GM12878 (cell line): Measurements from ENCODE around the gene N4BP2. TPM values are rescaled to one million over a fixed set of nuclear protein-coding genes. Genes with fewer than 3 reads are reported as not detected.
A peak's percentile ranks its signal among the peaks of the same experiment; 100 is the strongest.

Experiments used
- ATAC-seq: fragments of 200-7000 bp; cut with Tn5 transposase; 3 replicates; pipeline ENCODE4 v1.9.1; 2020; ENCODE audit warnings: mild to moderate bottlenecking, moderate library complexity
- BruUV-seq: library from RNA; stranded (reverse); fragments of 400-500 nt; replicated peaks from 2 replicates; lab custom pipeline; 2021; lab: Mats Ljungman, UMichigan
- CTCF ChIA-PET: fragments of 300-600 bp; sonication (Branson Sonifier 250); formaldehyde crosslinking; extraction: SDS; loops from one replicate; lab custom pipeline; 2021; ENCODE audit warnings: inconsistent platforms; lab: Yijun Ruan, JAX
- POLR2A ChIA-PET: fragments of 350-600 bp; formaldehyde crosslinking; extraction: SDS; loops from one replicate; lab custom pipeline; 2021; ENCODE audit warnings: inconsistent platforms; lab: Charles Lee
- RAD21 ChIA-PET: fragments of 300-600 bp; sonication (Branson Sonifier 250); formaldehyde crosslinking; loops from one replicate; lab custom pipeline; 2023; ENCODE audit warnings: antibody characterized with exemption; ENCODE audit not compliant: unreplicated experiment; lab: Charles Lee
- SMC1A ChIA-PET: fragments of 300-600 bp; sonication (Branson Sonifier 250); formaldehyde crosslinking; loops from one replicate; lab custom pipeline; 2023; ENCODE audit not compliant: unreplicated experiment, uncharacterized antibody; lab: Charles Lee
- DNase-seq: peaks from one replicate; pipeline ENCODE4 v3.0.0-alpha.2; 2011; ENCODE audit warnings: low read depth, low spot score
- FAIRE-seq: peaks from 3 replicates; lab custom pipeline; 2011; peaks lifted over from hg19 to GRCh38; lab: Jason Lieb, UNC
- H2AFZ ChIP-seq: 2 replicates; pipeline ENCODE4 v1.6.0; 2011; ENCODE audit warnings: low read depth, low read length, control low read depth; ENCODE audit not compliant: control insufficient read depth
- H3K27ac ChIP-seq: 2 replicates; pipeline ENCODE4 v1.5.1; 2011; ENCODE audit warnings: control low read depth; ENCODE audit not compliant: control insufficient read depth, insufficient read depth
- H3K27me3 ChIP-seq, 2 experiments: replicated peaks in 1 of 2; 2 replicates each; pipeline versions ENCODE4 v1.6.0 to v1.6.1; 2011; ENCODE audit warnings: low read length in 1 of 2; ENCODE audit not compliant: control insufficient read depth in 2 of 2, insufficient read depth in 2 of 2
- H3K36me3 ChIP-seq, 2 experiments: 2 replicates each; pipeline ENCODE4 v1.5.1; 2011; ENCODE audit warnings: low read length in 1 of 2; ENCODE audit not compliant: control insufficient read depth in 2 of 2, insufficient read depth in 2 of 2
- H3K4me1 ChIP-seq: 2 replicates; pipeline ENCODE4 v1.6.1; 2011; ENCODE audit warnings: mild to moderate bottlenecking, low read length, moderate library complexity, mixed read lengths; ENCODE audit not compliant: control insufficient read depth, insufficient read depth
- H3K4me2 ChIP-seq: 2 replicates; pipeline ENCODE4 v1.6.0; 2011; ENCODE audit warnings: control low read depth; ENCODE audit not compliant: control insufficient read depth, insufficient read depth
- H3K4me3 ChIP-seq: fragments of 200-600 bp; sonication (generic); 2 replicates; pipeline ENCODE4 v1.5.1; 2016
- H3K79me2 ChIP-seq: 2 replicates; pipeline ENCODE4 v1.6.0; 2011; ENCODE audit warnings: low read length; ENCODE audit not compliant: control insufficient read depth, insufficient read depth
- H3K9ac ChIP-seq: 2 replicates; pipeline ENCODE4 v1.8.0; 2011; ENCODE audit warnings: low read length, control low read depth, mixed read lengths; ENCODE audit not compliant: control insufficient read depth, insufficient read depth
- H3K9me3 ChIP-seq: replicated peaks from 3 replicates; pipeline ENCODE4 v1.5.1; 2011; ENCODE audit warnings: mild to moderate bottlenecking, low read length; ENCODE audit not compliant: control insufficient read depth, insufficient read depth
- H4K20me1 ChIP-seq: 2 replicates; pipeline ENCODE4 v1.6.0; 2011; ENCODE audit not compliant: control insufficient read depth, insufficient read depth
- CHD4 ChIP-seq: fragments of 200-600 bp; sonication (generic); IDR thresholded peaks from 2 replicates; pipeline ENCODE4 v1.6.1; 2016; ENCODE audit warnings: mild to moderate bottlenecking
- E2F4 ChIP-seq: IDR thresholded peaks from 2 replicates; pipeline ENCODE4 v1.6.1; 2012; ENCODE audit warnings: low read depth, low read length, improper control_type of control experiment
- FOXK2 ChIP-seq: fragments of 450-650 bp; IDR thresholded peaks from 2 replicates; pipeline ENCODE4 v1.6.1; 2017; ENCODE audit warnings: mild to moderate bottlenecking, moderate library complexity
- HDAC6 ChIP-seq: fragments of 200-600 bp; sonication (generic); IDR thresholded peaks from one replicate; pipeline ENCODE4 v1.8.0; 2017; ENCODE audit warnings: antibody characterized with exemption; ENCODE audit not compliant: unreplicated experiment
- LARP7 ChIP-seq: fragments of 450-650 bp; IDR thresholded peaks from 2 replicates; pipeline ENCODE4 v1.6.1; 2017; ENCODE audit warnings: mild to moderate bottlenecking
- MEF2B ChIP-seq: fragments of 450-650 bp; IDR thresholded peaks from 2 replicates; pipeline ENCODE4 v1.6.1; 2018; ENCODE audit warnings: mild to moderate bottlenecking, moderate library complexity; ENCODE audit not compliant: partially characterized antibody, poor library complexity, severe bottlenecking
- MTA3 ChIP-seq: IDR thresholded peaks from 2 replicates; pipeline ENCODE4 v1.6.1; 2012; ENCODE audit warnings: low read length, inconsistent platforms, borderline replicate concordance
- NBN ChIP-seq: fragments of 450-650 bp; IDR thresholded peaks from 2 replicates; pipeline ENCODE4 v1.6.1; 2016
- NR2F1 ChIP-seq: fragments of 450-650 bp; conservative IDR thresholded peaks from 2 replicates; pipeline ENCODE4 v1.6.1; 2017; ENCODE audit warnings: mild to moderate bottlenecking
- PAX8 ChIP-seq: fragments of 450-650 bp; IDR thresholded peaks from 2 replicates; pipeline ENCODE4 v1.6.1; 2017; ENCODE audit warnings: mild to moderate bottlenecking, moderate library complexity
- POU2F2 ChIP-seq: IDR thresholded peaks from 3 replicates; pipeline ENCODE4 v1.6.1; 2011; ENCODE audit warnings: low read depth, mild to moderate bottlenecking, low read length, borderline replicate concordance
- RAD21 ChIP-seq: IDR thresholded peaks from 2 replicates; pipeline ENCODE4 v1.6.1; 2011; ENCODE audit warnings: mild to moderate bottlenecking, low read depth, low read length, moderate library complexity; ENCODE audit not compliant: insufficient read depth
- SIX5 ChIP-seq: IDR thresholded peaks from 2 replicates; pipeline ENCODE4 v1.6.1; 2011; ENCODE audit warnings: mild to moderate bottlenecking, low read depth, low read length, moderate library complexity; ENCODE audit not compliant: severe bottlenecking
- SMAD1 ChIP-seq: fragments of 450-650 bp; IDR thresholded peaks from 2 replicates; pipeline ENCODE4 v1.6.1; 2018; ENCODE audit warnings: mild to moderate bottlenecking, low read depth; ENCODE audit not compliant: partially characterized antibody
- SMC3 ChIP-seq: IDR thresholded peaks from 2 replicates; pipeline ENCODE4 v1.6.1; 2011; ENCODE audit warnings: low read length, improper control_type of control experiment, borderline replicate concordance
- SREBF1 ChIP-seq: IDR thresholded peaks from 2 replicates; pipeline ENCODE4 v1.6.1; 2012; ENCODE audit warnings: mild to moderate bottlenecking, low read length
- ZBTB33 ChIP-seq: fragments of 450-650 bp; IDR thresholded peaks from 2 replicates; pipeline ENCODE4 v1.6.1; 2017; ENCODE audit warnings: mild to moderate bottlenecking
- ZBTB4 ChIP-seq: fragments of 450-650 bp; formaldehyde crosslinking; IDR thresholded peaks from 2 replicates; pipeline ENCODE4 v1.4.0; 2022; ENCODE audit warnings: mild to moderate bottlenecking, moderate library complexity
- ZNF274 ChIP-seq: IDR thresholded peaks from one replicate; pipeline ENCODE4 v1.8.0; 2011; ENCODE audit not compliant: insufficient read length, insufficient read depth
- WGBS: methylation state at CpG from one replicate; pipeline ENCODE4 v1.1.6; 2016; ENCODE audit warnings: low lambda C conversion rate; ENCODE audit not compliant: insufficient replicate concordance, insufficient coverage; ENCODE audit errors: missing lambda C conversion rate; 5-methylcytosine and 5-hydroxymethylcytosine counted together
- in situ Hi-C: fragments of 300-500 bp; cut with MboI; formaldehyde crosslinking; loops from 9 replicates; pipeline ENCODE4 v1.14.3; 2018; ENCODE audit warnings: mixed read lengths
- intact Hi-C: fragments of 100-400 bp; cut with micrococcal nuclease; formaldehyde crosslinking; loops from one replicate; pipeline ENCODE4 v1.14.2; 2022; ENCODE audit not compliant: unreplicated experiment
- polyA plus RNA-seq, 11 experiments: library from polyadenylated mRNA; depleted of rRNA in 4 of 11; unstranded in 6 of 11; stranded (reverse) in 5 of 11; fragments of >200 nt; fragmentation: Nextera tagmentation in 4 of 11; fragmentation: Illumina TruSeq in 1 of 11; extraction: Ambion mirVana in 4 of 11; extraction: Trizol in 1 of 11; gene quantifications; 1 replicate in 1 of 11; 2 replicates in 10 of 11; pipeline versions ENCODE4 v1.2.1 to v1.2.3, GENCODE V29; 2011 to 2016; ENCODE audit warnings: inconsistent platforms in 2 of 11, missing spikeins in 2 of 11, low read depth in 1 of 11
- total RNA-seq, 4 experiments: library from RNA; depleted of rRNA in 3 of 4; stranded (reverse); fragments of >200 nt in 3 of 4; fragmentation: Illumina TruSeq in 1 of 4; extraction: Trizol in 1 of 4; gene quantifications; 2 replicates each; pipeline versions ENCODE4 v1.2.1 to v1.2.3, GENCODE V29; 2013 to 2021

N4BP2 gene
- total and polyA plus RNA-seq, 10 of the 15 experiments (the other 5 are each of a cell fraction or from before 2014, with no cell fraction given): 2.3 to 18.7 (median 10.0) TPM

- Histone ChIP-seq H2AFZ (peak overlapping the region; percentile 11; the same call in 1 of the 2 replicates), H4K20me1 (no peaks in the 10 kb centered on the region), H3K9ac (peak overlapping the region; percentile 99), H3K4me3 (peak overlapping the region; percentile 88), H3K27me3 (no peaks in the 10 kb centered on the region), H3K9me3 (no peaks in the 10 kb centered on the region), H3K79me2 (peaks cover 91% of the 10 kb centered on the region), H3K36me3 (no peaks in the 10 kb centered on the region; a peak in 1 of 4 replicates), H3K4me1 (peaks cover 9% of the 10 kb centered on the region), H3K4me2 (peak overlapping the region; percentile 81), H3K27ac (peak overlapping the region; percentile 92)
- FAIRE-seq (no peak), DNase-seq (no peak), ATAC-seq (peak; percentile 40)
- POLR2A ChIA-PET: interaction anchor here (0.7 to 12.0 kb wide), 6 partner anchors 9 to 114 kb away, joined by 3 to 214 read pairs (median 6); no protein-coding TSS in a partner anchor
- RAD21 ChIA-PET: interaction anchor here (0.9 to 18.0 kb wide), 9 partner anchors 5 to 135 kb away, joined by 3 to 356 read pairs (median 24); no protein-coding TSS in a partner anchor
- CTCF ChIA-PET: interaction anchor here (0.8 to 11.5 kb wide), 9 partner anchors 7 to 132 kb away, joined by 3 to 121 read pairs (median 6); no protein-coding TSS in a partner anchor
- intact Hi-C loops: loop anchor here (5.0 to 10.0 kb wide), 4 partner anchors 479 to 1148 kb away; no protein-coding TSS in a partner anchor
- in situ Hi-C loops: loop anchor here (25.0 kb wide), 1 partner anchor 1381 kb away; the partner anchor contains the start of gene TLR1
- BruUV-seq: no TSS peak
- SMC1A ChIA-PET: interaction anchor here (1.0 to 20.3 kb wide), 9 partner anchors 6 to 132 kb away, joined by 3 to 374 read pairs (median 13); no protein-coding TSS in a partner anchor
- WGBS: 0% methylated on average over 9 of the region's 11 CpGs
- peak; percentile 34; the same call in 1 of the 3 replicates for TF ChIP-seq POU2F2
- no peak for TF ChIP-seq HDAC6
- TF ChIP-seq PAX8: no peak
- peak; percentile 16 for TF ChIP-seq SMAD1
- no peak; the same call in 1 of the 2 replicates for TF ChIP-seq NR2F1
- no peak for TF ChIP-seq SIX5
- TF ChIP-seq CHD4: no peak
- TF ChIP-seq RAD21: peak; percentile 17; the same call in 1 of the 2 replicates
- no peak for TF ChIP-seq ZBTB33
- TF ChIP-seq ZBTB4 (CRISPR knock-in tag): peak; percentile 58; the same call in 1 of the 2 replicates
- no peak for TF ChIP-seq SREBF1
- TF ChIP-seq SMC3: no peak
- TF ChIP-seq MEF2B: peak; percentile 39
- no peak for TF ChIP-seq ZNF274
- peak; percentile 49; the same call in 1 of the 2 replicates for TF ChIP-seq LARP7
- TF ChIP-seq E2F4: no peak
- TF ChIP-seq MTA3: no peak
- no peak for TF ChIP-seq FOXK2
- 0 out of 2 replicates have a peak, but pooled peaks have one; percentile 53 for TF ChIP-seq NBN
Observed at GRCh38 chr4:40193016-40193571, 136.4 kb downstream of the N4BP2 start.
